Measurements from ENCODE around the gene TSN.
A peak's percentile ranks its signal among the peaks of the same experiment; 100 is the strongest.
"Not testable (repeated sequence)": the region's sequence is repeated elsewhere in the genome, so short reads cannot be mapped to it uniquely, and the experiment has no call there.

Gene TSN

DNA sequence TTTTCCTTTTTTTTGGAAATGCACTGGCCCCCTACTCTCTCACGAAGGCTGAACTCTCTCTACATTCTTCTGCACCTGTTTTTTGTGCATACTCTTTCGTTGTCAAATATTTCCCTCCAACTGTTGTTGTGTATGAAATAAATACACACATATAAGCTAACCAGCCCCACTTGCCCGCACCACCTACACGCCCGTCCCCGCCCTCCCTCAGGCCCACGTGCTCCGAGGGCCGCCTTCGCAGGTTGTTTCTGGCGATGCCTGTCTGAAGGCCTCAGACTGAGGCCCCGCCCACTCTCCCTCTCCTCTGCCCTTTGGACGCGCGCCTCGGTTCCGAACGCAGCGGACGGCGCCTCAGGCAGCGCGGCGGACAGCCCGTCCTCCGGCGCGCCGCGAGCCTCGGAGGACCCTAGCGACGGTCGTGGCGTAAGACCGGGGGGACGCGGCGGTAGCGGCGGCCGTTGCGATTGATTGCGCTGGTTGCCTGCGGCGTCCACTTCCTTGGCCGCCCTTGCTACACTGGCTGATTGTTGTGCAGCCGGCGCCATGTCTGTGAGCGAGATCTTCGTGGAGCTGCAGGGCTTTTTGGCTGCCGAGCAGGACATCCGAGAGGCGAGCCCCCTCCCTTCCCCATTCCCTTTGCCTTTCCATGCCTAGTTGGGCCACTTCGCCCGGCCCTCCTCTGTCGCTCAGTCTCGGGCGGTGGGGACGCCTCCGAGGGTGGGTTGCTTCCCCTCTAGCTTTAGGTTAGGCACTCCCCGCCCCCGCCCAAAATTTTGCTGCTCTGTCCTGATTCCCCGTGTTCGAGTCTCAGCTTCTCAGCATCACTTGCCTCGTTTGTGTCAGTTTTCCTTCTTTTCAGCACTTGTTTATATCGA lies at the start of gene TSN:
Gene TSN (plus strand): TSS at position 415 of the 875 bp plus-strand sequence. CDS start 129 bp downstream, at position 544.
- peak; percentile 78 for DNase-seq (ENCODE audit: low read depth)

DNA sequence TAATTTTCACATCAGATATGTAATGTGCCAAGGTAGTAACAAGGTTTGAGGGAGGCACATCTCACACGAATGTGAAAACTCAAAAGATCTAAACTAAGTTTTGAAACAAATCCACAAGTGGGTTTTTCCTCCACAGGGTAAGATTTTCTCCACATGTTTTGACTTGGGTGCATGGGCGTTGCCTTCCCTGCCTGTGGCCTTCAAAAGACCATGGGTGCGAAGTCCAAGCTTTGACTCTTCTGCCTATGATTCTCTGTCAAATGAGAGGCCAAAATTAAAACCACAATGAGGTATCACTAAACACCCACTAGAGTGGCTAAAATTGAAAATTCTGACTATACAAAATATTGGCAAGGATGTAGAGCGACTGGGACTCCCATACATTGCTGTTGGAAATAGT lies 49.5 kb upstream of the TSN start:
- DNase-seq (ENCODE audit: low read depth) = no peak

DNA sequence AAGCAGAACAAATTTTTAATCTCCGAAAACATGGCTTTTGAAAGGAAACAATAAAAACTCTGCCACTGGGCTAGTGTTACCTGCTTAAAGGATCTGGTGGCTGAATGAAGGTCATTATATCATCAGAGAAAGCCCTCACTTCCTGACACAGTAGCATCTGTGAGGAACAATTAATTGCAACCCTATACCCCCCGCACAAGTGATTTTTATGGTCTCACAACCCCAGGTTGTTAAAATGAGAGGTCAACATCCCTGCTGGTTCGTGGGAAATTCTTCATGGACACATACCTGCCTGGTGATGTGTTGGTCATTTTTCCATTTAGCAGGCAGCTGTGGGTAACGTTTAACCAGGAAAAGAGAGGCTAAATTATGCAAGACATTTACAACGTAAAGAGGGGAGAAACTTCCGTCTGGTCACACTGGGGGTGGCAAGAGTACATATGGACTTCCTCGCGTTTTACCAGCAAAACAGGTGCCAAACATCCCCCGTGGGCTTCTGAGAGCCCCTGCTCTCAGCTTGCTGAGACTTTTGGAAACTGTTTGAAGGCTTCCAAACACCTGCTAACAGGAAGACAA lies 48.0 kb upstream of the TSN start:
- DNase-seq (ENCODE audit: low read depth) = no peak

DNA sequence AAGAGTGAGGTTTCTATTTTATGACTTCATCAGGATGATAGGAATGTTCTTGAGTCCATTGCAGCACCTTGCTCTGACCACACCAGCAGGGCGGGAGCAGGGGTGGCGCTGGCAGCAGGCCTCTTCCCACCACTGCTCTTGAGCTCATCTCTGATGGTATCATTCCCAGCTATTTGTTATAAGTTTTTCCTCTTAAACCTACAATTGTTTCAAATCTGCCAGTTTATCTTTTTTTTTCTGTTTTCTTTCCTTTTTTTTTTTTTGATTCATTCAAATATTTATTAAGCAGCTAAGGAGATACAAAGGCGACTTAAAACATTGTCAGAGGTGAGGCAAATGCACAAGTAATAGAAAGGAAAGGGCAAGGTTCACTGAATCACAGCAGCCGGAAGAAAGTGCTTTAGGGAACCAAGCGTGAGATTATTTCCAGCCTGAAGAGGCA lies 47.5 kb upstream of the TSN start:
- no peak for DNase-seq (ENCODE audit: low read depth)

DNA sequence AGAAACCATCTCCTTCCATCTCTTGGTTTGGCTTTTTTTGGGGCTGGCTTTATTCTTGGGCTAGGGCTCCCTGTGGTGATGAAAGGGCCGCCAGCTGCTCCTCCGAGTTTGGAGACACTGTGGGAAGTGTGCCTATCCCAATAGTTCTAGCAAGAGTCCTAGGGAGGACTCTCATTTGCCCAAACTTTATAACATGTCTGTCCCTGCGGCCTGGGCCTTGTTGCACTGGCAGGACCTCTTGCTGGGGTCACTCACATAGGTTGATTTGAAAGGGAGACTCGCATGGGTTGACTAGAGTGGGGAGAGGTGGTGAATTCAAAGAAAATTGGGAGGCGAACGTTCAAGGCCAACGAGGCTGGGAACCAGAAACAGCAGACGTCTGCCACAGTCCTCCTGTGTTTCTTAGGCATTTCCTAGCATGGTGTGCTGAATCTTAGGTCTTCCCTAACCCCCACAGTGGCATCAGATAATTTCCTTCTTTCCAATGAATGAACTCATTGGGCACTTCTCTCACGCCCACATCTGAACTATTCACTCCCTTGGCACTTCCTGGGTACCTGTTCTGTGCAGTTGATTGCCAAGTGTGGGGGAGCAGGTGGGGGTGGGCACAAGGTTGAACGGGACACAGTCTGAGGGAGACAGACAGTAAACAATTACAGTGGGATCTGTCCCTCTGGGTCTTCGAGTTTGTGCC lies 45.5 kb upstream of the TSN start:
- no peak for DNase-seq (ENCODE audit: low read depth)

DNA sequence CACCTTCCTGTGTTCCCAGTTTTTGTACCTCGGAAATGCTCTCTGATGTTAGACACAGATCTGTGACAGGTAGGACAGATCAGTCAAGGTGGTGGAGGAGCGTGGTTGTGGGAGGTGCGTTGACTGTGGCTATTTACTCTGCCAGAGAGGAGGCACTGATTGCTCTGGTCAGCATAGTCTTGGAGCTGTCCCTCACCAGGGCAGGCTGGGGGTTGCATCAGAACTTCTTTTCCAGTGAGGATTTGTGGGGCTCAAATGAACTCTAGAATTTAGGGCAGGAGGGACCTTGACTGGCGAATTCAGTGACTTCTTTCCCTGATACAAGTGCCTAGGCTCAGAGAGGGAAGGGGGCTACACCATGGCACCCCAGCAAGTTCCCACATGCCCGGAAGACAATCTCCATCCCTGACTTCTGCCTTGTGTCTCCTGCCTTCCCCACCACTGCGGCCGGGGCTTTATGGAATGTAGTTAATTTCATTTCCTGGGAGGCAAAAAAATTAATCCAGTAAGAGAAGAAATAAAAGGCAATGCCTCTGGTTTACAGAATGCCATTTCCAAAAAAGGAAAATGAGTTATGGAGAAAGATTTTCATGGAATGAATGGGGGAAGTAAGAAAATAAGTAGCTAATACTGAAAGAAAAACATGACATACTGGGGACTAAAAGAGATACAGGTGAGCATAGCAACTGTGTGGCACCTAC lies 44.8 kb upstream of the TSN start:
- no peak for DNase-seq (ENCODE audit: low read depth)

DNA sequence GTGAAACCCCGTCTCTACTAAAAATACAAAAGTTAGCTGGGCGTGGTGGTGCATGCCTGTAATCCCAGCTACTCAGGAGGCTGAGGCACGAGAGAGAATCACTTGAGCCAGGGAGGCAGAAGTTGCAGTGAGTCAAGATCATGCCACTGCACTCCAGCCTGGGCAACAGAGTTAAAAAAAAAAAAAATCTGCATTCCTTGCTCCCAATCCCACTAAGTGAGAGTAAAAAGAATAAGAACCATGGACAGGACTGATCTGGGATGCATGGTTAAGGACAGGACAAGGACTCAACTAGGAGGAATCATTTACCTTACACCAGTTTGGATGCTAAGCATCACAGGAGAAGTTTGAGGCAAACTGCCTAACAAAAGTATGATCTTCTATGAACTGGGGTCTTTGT lies 44.0 kb upstream of the TSN start:
- not testable (repeated sequence) for DNase-seq (ENCODE audit: low read depth)

DNA sequence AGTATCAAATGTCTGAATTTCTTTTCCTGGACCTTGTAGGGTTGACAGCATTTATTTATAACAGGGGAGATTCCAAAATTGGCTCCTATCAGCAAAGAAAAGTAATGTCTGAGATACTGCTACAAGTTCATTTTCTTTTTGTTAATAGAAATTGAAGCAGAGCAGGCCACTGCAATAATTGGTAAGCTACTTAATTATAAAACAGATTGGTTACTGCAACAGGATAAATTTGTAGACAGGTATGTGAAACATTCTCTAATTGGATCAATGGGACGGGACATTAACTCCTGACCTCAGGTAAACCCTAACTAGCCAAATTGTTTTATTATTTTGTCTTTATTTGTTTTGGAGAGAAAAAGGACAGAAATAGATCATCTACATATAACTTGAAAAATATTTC lies 39.3 kb upstream of the TSN start:
- DNase-seq (ENCODE audit: low read depth) = no peak

DNA sequence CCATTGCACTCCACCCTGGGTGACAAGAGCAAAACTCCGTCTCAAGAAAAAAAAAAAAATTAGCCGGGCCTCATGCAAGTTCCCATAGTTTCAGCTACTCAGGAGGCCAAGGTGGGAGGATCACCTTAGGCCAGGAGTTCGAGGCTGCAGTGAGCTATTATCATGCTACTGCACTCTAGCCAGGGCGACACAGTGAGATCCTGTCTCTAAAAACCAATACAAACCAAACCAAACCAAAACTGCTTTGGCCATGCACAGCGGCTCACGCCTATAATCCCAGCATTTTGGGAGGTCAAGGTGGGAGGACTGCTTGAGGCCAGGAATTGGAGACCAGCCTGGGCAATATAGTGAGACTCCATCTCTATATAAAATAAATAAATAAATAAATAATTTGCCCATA lies 37.9 kb upstream of the TSN start:
- DNase-seq (ENCODE audit: low read depth) = no peak

DNA sequence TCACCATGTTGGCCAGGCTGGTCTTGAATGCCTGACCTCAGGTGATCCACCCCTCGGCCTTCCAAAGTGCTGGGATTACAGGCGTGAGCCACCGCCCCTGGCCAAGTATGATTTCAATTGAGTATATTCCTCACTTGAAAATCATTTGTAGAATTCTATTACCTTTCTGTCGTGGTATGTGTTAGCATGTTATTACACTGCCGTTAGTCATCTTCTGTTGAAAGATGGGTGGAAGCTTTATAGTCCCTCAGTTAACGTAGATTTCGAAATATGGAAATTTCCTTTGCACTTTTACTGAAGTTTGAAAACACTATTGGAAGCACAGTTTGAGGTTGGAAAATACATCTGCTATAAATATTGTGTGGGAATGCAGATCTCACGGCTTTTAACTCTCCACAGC lies 33.5 kb upstream of the TSN start:
- DNase-seq (ENCODE audit: low read depth) = peak; percentile 65

DNA sequence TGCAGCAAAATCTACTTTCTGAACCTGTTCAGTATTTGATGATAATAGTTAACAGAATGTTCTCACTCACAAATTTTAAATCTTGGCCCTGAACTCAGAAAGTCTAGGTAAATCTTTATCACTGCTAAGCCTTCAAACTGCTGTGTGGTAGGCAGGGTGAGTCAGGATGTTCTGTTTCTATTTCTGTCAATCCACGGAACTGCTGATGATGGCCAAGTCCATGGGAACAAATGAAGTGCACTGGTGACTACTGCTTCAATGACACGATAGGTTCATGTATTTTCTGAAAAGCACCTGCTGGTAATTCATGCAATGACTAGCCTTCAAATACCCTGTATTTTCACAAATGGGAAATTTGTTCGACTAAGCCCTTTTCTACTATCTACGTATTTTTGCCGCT lies 33.0 kb upstream of the TSN start:
- DNase-seq (ENCODE audit: low read depth) = peak; percentile 76

DNA sequence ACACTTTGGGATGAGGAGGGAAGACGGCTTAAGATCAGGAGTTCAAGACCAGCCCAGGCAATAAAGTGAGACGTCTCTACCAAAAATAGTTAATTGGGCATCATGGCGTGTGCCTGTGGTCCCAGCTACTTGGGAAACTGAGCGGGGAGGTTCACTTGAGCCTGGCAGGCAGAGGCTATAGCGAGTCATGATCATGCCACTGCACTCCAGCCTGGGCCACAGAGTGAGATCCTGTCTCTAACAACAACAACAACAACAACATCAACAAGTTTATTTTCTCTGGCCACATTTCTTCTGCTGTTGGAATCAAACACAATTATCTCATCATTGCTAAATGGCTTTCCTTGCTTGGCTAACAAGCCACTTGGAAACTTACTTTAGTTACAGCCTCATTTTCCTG lies 32.1 kb upstream of the TSN start:
- no peak for DNase-seq (ENCODE audit: low read depth)

DNA sequence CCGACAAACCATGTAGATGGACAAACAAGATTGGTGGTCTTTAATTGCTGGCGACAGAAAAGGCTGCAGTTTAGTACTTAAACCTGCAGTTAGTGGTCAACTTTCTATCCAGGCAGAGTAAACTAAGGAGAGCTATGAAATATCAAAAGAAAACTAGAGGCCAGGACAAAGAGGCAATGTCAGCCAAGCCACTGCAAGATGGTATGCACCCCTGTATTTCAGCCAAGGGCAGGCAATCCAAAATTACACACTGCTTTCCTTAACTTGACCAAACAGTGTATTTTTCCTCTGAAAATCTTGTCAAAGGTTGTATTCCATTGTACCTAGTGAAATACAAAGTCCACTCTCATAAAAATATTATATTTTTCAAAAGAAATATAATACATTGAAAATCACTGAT lies 28.1 kb upstream of the TSN start:
- DNase-seq (ENCODE audit: low read depth) = no peak

DNA sequence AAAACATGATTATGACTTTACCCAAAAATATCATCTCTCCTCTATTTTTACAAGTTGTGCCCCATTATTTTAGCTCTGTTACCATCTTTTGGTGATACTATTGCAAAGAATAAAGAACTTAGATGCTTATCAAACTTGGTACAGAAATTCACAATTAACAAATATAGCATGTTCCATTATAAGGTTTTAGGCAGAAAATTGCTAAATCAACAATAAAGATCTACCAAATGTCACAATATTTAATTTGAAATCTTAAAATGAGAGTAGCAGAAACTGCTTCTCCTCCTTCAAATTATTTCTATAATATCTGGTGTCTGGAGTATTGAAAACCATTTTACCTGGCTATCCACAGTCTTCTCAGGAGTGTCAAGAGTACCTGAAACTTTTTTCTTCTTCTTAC lies 27.5 kb upstream of the TSN start:
- DNase-seq (ENCODE audit: low read depth) = no peak

DNA sequence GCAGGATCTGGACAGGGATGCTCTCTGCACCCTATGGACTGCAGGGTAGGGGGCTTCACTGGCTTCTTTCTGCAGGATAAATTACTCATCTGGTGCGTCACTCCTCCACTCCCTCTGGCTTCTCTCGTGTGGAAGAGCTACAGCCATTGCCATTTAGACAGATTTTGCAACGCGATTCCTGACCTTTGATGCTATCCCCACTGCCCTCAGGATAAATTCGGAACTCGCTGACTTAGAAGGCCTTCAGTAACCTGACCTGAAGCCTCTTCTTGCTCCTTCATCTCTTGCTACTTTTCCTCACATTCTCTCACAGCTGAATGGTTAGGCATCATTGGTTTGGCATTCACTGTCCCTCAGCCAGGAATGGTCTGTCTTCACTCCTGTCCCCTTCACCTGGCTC lies 24.1 kb upstream of the TSN start:
- DNase-seq (ENCODE audit: low read depth) = no peak

DNA sequence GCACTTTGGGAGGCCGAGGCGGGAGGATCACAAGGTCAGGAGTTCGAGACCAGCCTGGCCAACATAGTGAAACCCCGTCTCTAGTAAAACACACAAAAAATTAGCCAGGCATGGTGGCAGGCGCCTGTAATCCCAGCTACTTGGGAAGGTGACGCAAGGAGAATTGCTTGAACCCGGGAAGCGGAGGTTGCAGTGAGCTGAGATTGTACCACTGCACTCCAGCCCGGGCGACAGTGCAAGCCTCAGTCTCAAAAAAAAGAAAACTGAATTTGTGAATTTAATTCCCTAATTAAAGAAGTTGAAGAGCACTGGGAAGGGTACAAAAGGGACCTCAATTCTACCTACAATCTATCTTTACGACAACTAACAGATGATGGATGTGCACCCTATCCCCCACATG lies 20.9 kb upstream of the TSN start:
- DNase-seq (ENCODE audit: low read depth) = not testable (repeated sequence)

DNA sequence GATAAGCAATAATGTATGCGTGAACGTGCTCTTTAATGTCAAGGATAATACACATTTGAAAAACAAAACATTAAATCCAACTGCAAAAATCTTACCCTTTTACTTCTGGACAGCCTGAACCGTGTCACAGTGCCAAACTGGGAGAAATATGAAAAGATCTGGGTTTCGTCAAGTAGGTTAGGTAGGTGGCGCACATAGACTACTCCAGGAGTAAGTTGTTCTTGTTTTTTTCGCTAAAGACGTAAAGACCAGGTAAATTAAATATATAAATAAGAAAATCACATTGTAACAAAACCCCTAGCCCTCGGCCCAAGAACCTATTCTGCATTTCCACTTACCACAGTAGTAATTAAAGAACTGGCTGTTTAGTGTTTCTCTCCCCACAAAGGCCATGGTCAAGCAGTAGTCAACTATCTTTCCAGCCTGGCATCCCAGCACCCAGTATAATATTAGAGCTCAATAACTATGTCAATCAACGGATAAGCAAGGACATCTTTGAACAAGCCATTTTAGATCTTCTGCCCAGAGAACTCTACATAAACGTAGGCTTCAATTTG lies 19.9 kb upstream of the TSN start:
- no peak for DNase-seq (ENCODE audit: low read depth)

DNA sequence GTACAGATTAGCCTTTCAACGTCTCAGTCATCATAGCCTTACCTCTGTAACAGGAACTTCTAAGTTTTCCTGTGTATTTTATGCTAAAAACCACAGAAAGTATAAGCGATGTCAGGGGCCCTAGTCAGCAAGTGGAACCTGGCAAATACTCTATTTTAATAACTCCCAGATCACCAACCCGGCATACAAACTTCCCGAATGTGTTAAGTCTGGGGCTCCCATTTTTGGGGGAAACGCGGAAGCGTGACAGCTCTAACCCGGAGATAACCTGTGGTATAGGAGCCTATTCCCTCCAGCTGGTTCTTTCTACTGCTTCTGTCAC lies 19.4 kb upstream of the TSN start:
- no peak for DNase-seq (ENCODE audit: low read depth)

DNA sequence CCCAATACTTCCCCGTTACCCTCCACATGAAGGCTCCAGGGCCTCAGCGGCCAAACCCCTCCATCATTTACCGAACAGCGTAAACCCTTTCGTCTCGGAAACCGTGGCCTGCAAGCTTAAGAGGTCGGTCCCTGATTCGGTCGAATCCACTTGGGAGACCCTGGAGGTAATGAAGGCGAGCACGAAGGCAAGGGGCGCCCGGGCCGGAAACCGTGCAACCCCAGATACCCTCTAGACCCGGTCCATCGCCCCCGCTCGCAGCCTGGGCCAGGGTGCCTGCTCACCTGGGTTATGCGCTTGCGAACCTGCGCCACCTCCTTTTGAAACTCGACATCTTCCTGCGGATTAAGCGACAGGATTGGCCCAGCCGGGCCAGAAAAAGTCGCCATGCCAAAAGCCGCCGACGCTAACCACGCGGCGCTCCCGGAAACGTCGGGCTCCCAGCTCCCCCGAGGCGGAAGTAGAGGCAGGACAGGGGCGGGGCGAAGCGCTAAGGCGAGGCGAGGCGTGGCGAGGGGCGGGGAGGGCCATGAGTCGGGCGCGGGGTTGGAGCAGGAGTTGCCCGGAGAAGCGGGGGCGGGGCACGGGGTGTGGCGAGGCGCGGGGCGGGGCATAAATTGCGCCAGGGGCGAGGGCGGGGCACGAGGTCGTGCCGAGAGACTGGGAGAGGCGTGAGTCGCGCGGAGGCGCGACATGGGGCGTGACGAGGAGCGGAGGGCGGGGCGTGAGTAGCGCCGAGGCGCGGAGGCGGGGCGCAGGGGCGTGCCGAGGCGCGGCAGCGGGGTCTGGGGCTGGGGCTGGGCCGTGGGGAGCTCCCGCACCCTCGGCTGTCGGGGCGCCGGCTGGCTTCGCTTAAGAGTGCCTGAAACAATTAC lies 18.8 kb upstream of the TSN start, which contains the start of gene NIFK:
Gene NIFK (minus strand): TSS at position 414 of the 875 bp plus-strand sequence. CDS start 25 bp downstream, at position 389.
- peak; percentile 84 for DNase-seq (ENCODE audit: low read depth)

DNA sequence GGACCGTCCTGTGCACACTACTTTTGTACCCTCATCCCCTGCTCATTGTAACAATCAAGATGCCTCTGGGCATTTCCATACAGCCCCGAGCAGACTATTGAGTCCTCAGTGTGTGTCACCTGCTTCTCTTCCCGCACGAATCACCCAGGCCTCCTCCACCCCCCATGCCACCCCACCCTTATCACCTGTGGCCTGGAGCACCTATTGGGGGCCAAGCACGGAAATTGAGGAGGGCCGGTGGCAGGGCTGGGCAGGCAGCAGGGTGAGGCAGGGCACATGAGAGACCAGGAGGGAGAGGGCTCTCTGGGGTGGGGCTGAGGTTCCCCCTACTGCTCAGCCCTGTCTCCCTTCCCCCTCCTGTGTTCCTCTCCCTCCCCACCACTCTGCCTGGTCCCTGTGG lies 14.5 kb upstream of the TSN start:
- DNase-seq (ENCODE audit: low read depth) = no peak

DNA sequence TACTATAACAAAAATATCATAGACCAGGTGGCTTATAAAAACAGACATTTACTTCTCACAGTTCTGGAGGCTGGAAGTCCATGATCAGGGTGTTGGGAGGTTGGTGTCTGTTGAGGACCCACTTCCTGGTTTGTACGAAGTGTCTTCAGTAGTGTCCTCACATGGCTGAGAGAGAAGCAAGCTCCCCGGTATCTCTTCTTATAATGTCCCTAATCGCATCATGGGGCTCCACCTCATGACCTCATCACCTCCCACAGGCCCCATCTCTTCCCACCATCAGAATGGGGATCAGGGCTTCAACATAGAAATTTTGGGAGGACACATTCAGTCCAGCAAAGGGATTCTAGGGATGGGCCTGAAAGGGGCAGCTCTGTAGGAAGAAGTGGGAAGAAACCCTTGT lies 14.0 kb upstream of the TSN start:
- DNase-seq (ENCODE audit: low read depth) = no peak
